Measurements from ENCODE around the gene SPTBN1. TPM values are rescaled to one million over a fixed set of nuclear protein-coding genes. Genes with fewer than 3 reads are reported as not detected.
"Not testable (repeated sequence)": the region's sequence is repeated elsewhere in the genome, so short reads cannot be mapped to it uniquely, and the experiment has no call there.

SPTBN1 gene
- total RNA-seq, 4 donors from 2014 or later = 65.0 to 217 (median 85.3) TPM

GRCh38 chr2:54692556-54692955 lies 236.4 kb downstream of the SPTBN1 start:
- no peaks in the 10 kb centered on the region for H3K9me3 ChIP-seq
- no peaks in the 10 kb centered on the region for H3K36me3 ChIP-seq
- H3K27me3 ChIP-seq = no peaks in the 10 kb centered on the region
- DNase-seq = no peak
- intact Hi-C loops (cut with DNase I) = no loop called here
- no peak overlapping the region for H3K4me3 ChIP-seq
- H3K4me1 ChIP-seq = no peaks in the 10 kb centered on the region
- H3K27ac ChIP-seq = no peak overlapping the region
- TF ChIP-seq CTCF (IDR thresholded peaks at IDR 0.05) (no peak), POLR2A (IDR thresholded peaks at IDR 0.05) (no peak)

GRCh38 chr2:54695378-54695777 lies 239.3 kb downstream of the SPTBN1 start:
- DNase-seq = no peak
- WGBS, 2 donors = 85 to 88% methylated on average over 4 of the region's 4 CpGs
- Histone ChIP-seq H3K4me1 (no peaks in the 10 kb centered on the region), H3K4me3 (no peak overlapping the region), H3K27me3 (no peaks in the 10 kb centered on the region), H3K9me3 (no peaks in the 10 kb centered on the region), H3K36me3 (no peaks in the 10 kb centered on the region), H3K27ac (no peak overlapping the region)
- intact Hi-C loops (cut with DNase I) = no loop called here
- TF ChIP-seq CTCF (IDR thresholded peaks at IDR 0.05) = no peak
- no peak for TF ChIP-seq POLR2A (IDR thresholded peaks at IDR 0.05)

- DNase-seq = no peak
- Histone ChIP-seq H3K27ac (no peak overlapping the region), H3K4me3 (no peak overlapping the region), H3K4me1 (no peaks in the 10 kb centered on the region), H3K9me3 (no peaks in the 10 kb centered on the region), H3K27me3 (no peaks in the 10 kb centered on the region), H3K36me3 (no peaks in the 10 kb centered on the region)
- intact Hi-C loops (cut with DNase I) = no loop called here
- no peak for TF ChIP-seq POLR2A (IDR thresholded peaks at IDR 0.05)
- no peak for TF ChIP-seq CTCF (IDR thresholded peaks at IDR 0.05)
- 81 to 83% methylated on average over 1 of the region's 1 CpG for WGBS, 2 donors
Measured at GRCh38 chr2:54697934-54698333, 241.8 kb downstream of the SPTBN1 start.

GRCh38 chr2:54698926-54699325 lies 242.8 kb downstream of the SPTBN1 start:
- H3K36me3 ChIP-seq; H3K27me3 ChIP-seq; DNase-seq; intact Hi-C loops (cut with DNase I); H3K4me3 ChIP-seq; H3K27ac ChIP-seq; H3K9me3 ChIP-seq; H3K4me1 ChIP-seq: not testable (repeated sequence)
- WGBS, 2 donors = no CpG with 5 or more reads among the region's 37 CpGs

GRCh38 chr2:54699665-54700064 lies 243.5 kb downstream of the SPTBN1 start:
- Histone ChIP-seq H3K27me3 (no peaks in the 10 kb centered on the region), H3K4me1 (no peaks in the 10 kb centered on the region), H3K9me3 (no peaks in the 10 kb centered on the region), H3K4me3 (no peak overlapping the region), H3K27ac (no peak overlapping the region), H3K36me3 (no peaks in the 10 kb centered on the region)
- no peak for DNase-seq
- TF ChIP-seq POLR2A (IDR thresholded peaks at IDR 0.05) (no peak), CTCF (IDR thresholded peaks at IDR 0.05) (no peak)
- 40 to 90% methylated on average over 1 to 2 of the region's 2 CpGs for WGBS, 2 donors
- intact Hi-C loops (cut with DNase I) = loop anchor here (10.0 kb wide), 2 partner anchors 45 to 175 kb away; no protein-coding TSS in a partner anchor

GRCh38 chr2:54701029-54701428 lies 244.9 kb downstream of the SPTBN1 start:
- intact Hi-C loops (cut with DNase I) = loop anchor here (10.0 kb wide), 2 partner anchors 46 to 176 kb away; no protein-coding TSS in a partner anchor
- H3K27ac ChIP-seq = no peak overlapping the region
- H3K9me3 ChIP-seq = no peaks in the 10 kb centered on the region
- 80 to 83% methylated on average over 2 of the region's 2 CpGs for WGBS, 2 donors
- no peaks in the 10 kb centered on the region for H3K36me3 ChIP-seq
- DNase-seq = no peak
- no peak overlapping the region for H3K4me3 ChIP-seq
- TF ChIP-seq CTCF (IDR thresholded peaks at IDR 0.05) (no peak), POLR2A (IDR thresholded peaks at IDR 0.05) (no peak)
- no peaks in the 10 kb centered on the region for H3K27me3 ChIP-seq
- H3K4me1 ChIP-seq = no peaks in the 10 kb centered on the region
